NCI-H1694 (cell line): ENCODE data around the gene KCNQ1.

Experiments used
- DNase-seq: peaks from one replicate; lab custom pipeline; 2025; lab: John Stamatoyannopoulos, UW

KCNQ1 gene

DNA sequence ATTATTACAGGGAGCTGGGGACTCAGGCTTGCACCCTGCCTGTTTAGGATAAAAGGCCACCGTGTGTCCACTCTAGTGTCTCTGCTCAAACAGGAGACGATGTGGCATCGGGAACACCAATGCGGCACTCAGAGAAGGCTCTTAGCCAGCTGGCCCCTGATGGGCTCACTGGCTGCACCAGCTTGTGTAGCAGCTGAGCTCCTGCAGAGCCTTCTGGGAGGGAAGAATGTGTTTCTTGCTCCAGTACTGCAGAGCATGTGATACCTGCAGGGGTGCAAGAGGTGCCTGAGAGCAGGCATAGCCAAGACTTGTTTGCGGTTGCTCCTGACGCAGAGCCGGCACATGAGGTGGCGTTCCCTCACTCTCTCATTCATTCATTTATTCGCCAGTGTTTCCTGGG lies 299.4 kb downstream of the KCNQ1 start:
- peak; percentile 17 for DNase-seq

DNA sequence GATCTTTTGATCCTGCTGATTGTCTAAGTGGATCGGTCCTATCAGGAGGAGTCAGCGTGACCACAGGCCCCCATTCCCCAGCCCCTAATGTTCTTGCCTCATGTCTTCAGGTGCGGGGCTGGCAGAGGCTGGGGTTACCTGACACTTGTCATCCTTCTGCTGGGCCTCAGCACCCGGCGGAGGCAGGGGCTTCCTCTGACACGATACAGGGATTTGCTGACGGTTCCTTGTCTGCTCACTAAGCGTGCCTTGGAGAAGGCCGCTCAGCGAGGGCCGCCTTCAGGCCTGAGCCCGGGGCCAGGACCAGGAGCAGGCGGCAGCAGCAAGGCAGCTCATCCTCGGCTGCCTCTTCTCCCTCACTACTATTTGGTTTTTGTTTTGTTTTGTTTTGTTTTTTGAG lies 300.7 kb downstream of the KCNQ1 start:
- no peak for DNase-seq

DNA sequence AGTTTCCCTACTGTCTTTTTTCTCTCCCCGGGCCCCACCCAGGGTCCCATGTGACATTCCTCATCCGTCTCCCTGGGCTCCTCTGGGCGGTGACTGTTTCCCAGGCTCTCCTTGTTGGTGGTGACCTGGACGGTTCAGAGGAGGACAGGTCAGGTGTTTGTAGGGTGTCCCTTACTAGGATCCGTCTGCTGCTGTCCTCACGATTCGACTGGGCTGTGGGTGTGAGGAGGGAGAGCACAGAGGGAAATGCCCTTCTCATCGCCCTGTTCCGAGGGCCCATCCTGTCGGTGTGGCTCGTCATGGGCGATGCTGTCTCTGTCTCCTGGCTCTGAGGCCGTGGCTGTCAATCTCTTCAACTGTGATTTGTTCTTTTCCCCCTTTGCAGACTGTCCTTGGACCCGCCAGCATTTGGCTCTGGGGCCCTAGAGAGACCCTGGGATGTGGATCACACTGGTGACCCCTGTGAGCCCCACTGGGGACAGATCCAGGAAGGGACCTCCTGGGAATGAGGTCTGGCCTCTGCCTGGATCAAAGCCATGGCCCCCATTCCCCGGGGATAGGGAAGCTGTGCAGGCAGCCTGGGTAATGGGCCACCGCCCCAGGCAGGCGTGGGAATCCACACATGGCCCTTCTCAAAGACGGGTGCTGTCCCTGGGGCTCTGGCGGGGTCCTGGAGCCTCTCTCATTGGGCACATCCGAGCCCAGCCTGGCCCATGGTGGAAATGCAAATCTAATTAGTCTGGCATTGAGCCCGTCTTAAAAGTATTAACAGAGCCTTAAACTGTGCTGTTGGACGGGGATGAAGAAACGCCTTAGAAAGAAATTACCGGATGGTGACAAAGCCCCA lies 301.8 kb downstream of the KCNQ1 start:
- DNase-seq: no peak

DNA sequence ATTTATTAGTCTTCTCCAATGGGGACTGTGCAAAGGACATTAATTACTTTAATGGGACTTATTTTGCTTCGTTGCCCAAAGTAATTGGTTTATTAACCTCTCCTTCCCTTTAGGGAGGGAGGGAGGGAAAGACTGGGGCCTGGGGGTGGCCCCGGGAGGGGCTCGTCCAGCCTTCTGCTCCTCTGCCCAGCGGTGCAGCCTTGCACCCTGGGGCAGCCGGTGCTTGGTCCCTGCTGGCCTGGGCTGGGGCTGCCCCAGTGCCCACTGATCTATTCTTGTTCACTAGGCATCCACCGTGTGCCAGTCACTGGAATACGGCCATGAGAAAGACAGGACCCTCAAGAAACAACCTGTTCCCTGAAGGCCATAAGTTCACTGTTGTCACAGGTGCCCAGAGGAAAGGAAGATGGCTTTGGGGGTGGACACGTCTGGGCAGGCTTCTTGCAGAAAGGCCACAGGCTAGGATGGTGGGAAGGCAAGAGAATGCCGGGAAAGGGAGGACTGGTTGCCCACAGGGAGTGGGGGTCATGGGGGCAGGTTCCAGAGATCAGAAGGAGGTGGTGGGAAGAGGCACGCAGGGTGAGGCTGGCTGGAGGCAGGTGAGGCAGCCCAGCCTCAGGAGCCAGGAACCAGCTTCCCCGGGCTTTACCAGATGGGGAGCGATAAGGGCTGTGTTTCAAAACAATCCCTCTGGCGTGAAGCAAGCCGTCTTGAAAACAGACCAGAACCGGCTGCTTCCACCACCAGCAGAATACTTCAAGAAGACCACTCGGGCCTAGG lies 302.6 kb downstream of the KCNQ1 start:
- no peak for DNase-seq

GRCh38 chr11:2748061-2748813 lies 303.4 kb downstream of the KCNQ1 start:
- DNase-seq: no peak

GRCh38 chr11:2748814-2749554 lies 304.2 kb downstream of the KCNQ1 start:
- no peak for DNase-seq

DNA sequence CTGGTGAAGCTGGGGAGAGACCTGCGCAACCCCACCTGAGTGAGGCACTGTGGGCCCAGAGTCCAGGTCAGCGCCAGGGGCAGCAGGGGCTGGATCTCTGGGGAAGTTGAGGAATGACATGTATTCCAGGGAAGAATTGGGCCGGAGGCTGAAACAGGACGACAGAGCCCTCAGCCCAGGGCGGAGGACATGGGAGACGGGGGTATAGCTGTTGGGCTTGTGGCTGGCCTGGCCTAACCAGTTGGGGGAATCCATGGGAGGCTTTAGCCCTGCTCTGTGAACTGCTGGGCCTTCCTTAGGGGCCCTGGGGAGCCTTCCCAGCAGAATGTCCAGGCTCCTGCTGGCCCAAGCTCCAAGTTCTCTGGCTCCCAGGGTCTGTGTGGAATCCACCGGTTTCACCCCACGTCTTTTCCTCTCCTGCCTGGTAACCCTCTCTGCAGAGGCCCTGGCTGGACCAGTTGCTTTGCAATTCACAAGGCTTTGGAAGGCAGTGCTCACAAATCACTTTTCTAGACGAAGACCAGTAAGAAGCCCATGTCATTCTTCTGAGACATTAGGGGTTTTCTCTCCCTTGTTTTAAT lies 305.4 kb downstream of the KCNQ1 start:
- no peak for DNase-seq

DNA sequence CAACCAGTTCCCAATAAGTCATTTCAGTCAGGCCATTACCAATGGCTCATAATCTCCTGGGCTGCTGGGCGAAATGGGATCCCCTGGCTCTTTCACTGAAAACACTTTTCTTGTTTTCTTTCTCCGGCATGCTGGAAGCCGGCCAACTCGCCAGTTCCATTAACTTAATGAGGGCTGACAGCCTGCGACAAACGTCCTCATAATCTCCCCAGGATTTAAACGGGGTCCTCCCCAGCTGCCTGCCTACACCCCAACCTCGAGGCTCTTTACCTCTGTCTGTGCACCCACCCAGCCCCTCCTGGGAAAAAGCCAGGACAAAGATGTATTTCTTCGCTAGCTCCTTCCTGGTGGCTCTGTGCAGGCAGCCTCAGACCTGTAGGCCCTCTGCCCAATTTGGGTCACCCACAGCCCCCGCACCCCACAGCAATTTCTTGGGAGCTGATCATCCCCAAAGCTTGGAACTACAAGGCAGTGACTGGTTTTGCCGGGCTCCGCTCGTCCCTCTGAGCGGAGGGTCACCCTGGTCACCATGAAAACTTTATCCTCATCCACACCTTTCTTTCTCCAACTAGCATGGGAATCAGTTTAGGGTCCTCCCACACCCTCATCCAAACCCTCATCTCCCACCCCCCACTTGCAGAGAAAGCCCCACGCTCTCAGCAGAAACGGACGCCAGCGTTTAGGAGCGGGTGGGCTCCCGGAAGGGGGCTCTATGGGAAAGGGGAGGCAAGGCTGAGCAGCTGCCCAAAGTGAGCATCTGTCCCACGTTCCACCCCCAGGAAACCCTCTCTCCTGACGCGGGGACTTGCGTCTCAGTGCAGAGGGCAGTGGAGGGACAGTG lies 306.1 kb downstream of the KCNQ1 start:
- DNase-seq: peak; percentile 1

DNA sequence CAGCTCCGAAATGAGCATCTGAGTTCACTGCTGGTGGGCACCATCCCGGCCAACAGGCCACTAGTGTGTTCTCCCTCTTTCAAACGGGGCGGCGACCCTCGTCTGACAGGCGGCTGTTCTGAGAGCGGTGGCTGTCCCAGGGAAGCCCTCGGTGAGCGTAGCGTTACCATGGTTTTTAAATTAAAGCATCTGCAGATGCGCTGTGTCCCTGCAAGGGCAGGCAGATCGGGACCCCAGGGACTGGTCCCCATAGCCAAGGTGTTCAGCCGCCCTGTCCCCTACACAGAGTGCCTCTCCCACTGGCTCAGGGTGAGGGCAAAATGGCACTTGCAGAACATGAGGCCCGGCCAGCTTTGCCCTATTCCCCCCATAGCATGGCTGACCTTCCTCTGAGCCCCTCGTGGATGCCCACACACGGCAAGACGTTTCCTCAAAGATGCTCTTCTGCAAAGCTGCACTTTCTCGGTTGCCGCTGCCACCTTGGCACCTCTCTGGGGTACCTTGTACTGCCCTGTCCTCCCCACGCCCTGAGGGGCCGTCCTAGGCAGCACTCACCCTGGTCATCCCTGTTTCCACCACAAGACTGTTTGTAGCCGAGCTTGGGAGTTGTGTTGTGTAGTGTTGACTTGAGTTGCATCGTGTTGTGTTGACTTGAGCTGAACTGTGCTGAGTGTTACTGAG lies 306.9 kb downstream of the KCNQ1 start:
- no peak for DNase-seq

DNA sequence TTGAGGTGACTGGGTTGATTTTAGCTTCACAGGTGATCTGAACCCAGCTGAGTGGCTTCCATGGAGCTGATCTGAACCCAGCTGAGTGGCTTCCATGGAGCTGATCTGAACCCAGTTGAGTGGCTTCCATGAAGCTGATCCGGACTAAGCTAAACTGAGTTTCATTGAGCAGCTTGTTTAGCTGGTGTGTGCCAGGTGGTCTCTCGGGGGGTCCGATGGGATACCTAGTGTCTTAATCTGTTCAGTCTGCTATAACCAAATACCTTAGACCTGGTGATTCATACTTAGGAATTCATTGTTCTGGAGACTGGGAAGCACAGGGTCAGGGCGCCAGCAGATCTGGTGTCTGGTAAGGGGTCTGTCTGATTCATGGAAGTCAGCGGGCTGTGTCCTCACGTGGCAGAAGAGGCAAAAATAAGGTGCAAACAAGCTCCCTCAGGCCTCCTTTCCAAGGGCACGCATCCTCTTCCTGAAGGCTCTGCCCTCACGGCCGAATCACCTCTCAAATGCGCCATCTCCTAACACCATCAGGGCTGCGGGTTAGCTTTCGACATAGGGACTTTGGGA lies 307.5 kb downstream of the KCNQ1 start:
- no peak for DNase-seq

DNA sequence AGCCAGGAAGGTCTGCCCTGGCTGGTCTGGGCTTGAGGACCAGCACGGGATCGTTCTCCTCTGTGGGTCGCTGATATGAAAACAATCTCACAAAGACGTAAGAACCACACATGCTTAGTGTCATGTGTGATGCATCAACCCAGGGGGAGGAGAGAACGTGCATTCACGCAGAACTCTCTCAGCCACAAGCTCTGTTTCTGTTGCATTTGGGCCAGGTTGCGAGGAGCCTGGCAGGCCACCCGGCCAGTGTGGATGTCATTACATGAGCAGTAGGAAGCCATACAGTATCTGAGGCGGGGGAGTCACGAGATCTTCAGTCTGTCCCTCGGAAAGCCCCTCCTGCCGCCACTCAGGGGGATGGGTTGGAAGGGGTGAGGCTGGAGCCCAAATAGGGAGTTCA lies 308.1 kb downstream of the KCNQ1 start:
- no peak for DNase-seq

DNA sequence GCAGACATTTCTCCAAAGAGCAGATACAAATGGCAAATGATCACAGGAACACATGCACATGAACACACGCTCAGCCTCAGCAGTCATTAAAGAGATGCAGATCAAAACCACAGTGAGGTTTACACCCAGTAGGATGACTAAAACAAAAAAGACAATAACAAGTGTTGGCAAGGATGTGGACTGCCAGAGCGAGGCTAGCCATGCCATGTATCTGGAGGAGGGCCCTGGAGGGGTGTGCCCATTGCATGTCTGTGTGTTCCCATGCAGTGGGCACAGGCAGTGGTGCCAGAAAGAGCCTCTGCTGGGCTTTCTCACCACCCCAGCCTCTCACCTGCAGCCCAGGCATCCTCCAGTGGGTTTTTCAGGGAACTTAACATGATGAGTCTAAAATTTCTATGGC lies 309.2 kb downstream of the KCNQ1 start:
- no peak for DNase-seq

DNA sequence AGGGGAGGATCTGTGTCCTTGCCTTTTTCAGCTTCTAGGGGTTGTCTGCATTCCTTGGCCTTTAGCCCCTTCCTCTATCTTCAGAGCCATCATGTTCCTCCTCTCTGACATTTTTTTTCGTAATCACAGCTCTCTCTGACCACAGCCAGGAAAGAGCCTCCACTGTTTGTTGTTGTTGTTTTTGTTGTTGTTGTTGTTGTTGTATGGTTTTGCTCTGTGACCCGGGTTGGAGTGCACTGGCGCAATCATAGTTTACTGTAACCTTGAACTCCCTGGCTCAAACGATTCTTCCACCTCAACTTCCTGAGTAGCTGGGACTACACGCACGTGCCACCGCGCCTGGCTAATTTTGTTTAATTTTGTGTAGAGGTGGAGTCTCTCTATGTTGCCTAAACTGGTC lies 310.3 kb downstream of the KCNQ1 start:
- no peak for DNase-seq

GRCh38 chr11:2758751-2759150 lies 313.9 kb downstream of the KCNQ1 start:
- no peak for DNase-seq

DNA sequence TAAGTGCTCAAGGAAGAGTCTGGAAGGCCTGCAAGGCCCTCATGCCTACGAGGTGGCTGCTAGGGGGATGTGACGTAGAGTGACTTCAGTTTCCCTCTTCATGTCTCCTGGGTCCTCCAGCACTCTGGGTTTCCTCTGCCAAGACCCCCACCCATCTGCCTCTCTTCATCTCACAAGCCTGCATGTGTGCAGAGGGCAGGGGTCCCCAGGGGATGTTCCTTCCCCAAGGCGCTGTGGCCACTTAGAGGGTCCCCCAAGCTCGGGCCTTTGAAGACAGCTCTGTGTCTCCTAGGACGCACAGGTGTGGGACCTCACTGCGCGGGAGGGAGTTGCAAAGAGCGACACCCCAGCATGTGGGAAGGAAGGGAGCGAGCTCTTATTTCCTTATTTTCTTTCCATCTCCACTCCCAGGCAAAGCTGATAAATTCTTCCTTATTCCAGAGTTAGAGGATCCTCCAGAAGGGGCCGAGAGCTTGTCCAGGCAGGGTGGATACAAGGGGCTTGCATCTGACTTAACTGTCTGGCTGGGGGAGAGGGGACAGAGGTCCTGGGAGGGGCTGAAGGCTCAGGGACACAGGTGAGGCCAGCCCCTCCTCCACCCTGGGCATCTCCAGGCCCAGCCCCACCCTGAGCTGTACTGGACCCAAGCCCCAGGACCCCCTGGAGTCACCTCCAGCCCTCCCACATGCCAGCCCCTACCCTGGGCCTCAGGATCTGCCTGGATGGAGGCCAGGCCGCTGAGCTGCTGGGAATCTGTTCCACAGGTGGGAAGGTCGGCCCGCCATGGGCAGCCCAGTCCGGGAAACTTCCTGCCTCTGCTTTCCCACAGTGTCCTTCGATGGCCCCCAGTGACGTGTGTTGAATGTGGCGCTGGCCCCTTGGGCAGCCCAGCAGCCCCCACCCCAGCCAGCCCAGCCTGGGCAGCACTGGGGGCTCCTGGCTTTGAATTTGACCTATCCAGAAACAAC lies 314.7 kb downstream of the KCNQ1 start:
- DNase-seq: no peak

GRCh38 chr11:2760196-2760871 lies 315.5 kb downstream of the KCNQ1 start:
- DNase-seq: no peak

- DNase-seq: no peak
These were observed 316.6 kb downstream of the KCNQ1 start for GRCh38 chr11:2761131-2762030.
